Measurements from ENCODE around the gene CDCA7. TPM values are rescaled to one million over a fixed set of nuclear protein-coding genes. Genes with fewer than 3 reads are reported as not detected.

Gene CDCA7
- total RNA-seq, 1 experiment from 2014 or later = 64.9 TPM

GRCh38 chr2:173350383-173350782 is 4.3 kb upstream of the CDCA7 start:
- no peak overlapping the region for H3K4me3 ChIP-seq (ENCODE audit: low read depth, low read length, poor library complexity, severe bottlenecking)
- POLR2A ChIA-PET (ENCODE audit: low non-redundant PET) = no interaction called here
- H3K36me3 ChIP-seq (ENCODE audit: insufficient read depth, low read length, poor library complexity, severe bottlenecking) = no peaks in the 10 kb centered on the region
- intact Hi-C loops (cut with micrococcal nuclease; ENCODE audit: unreplicated experiment) = loop anchor here (10.0 kb wide), 1 partner anchor 326 kb away; no protein-coding TSS in a partner anchor
- H3K4me1 ChIP-seq (ENCODE audit: insufficient read depth, low read length, poor library complexity, severe bottlenecking) = no peaks in the 10 kb centered on the region
- TF ChIP-seq EZH2 (IDR thresholded peaks at IDR 0.05; ENCODE audit: borderline replicate concordance, low read depth, low read length, poor library complexity, severe bottlenecking) = no peak
- no peak for TF ChIP-seq CTCF (conservative IDR thresholded peaks at IDR 0.05; ENCODE audit: low read depth, low read length)
- H3K27ac ChIP-seq (ENCODE audit: low read depth, low read length, poor library complexity, severe bottlenecking) = no peak overlapping the region
- CTCF ChIA-PET = no interaction called here
- no peaks in the 10 kb centered on the region for H3K27me3 ChIP-seq (replicated peaks; ENCODE audit: insufficient read depth, low read depth, low read length, poor library complexity)
- no peak for DNase-seq (ENCODE audit: low spot score)
- no TSS peak for BruUV-seq (replicated peaks)
- H3K9me3 ChIP-seq (ENCODE audit: low read depth, low read length, poor library complexity, severe bottlenecking) = peaks cover 6% of the 10 kb centered on the region

GRCh38 chr2:173351879-173352278 is 2.8 kb upstream of the CDCA7 start:
- no TSS peak for BruUV-seq (replicated peaks)
- Histone ChIP-seq H3K4me1 (ENCODE audit: insufficient read depth, low read length, poor library complexity, severe bottlenecking) (peaks cover 3% of the 10 kb centered on the region), H3K9me3 (ENCODE audit: low read depth, low read length, poor library complexity, severe bottlenecking) (no peaks in the 10 kb centered on the region), H3K36me3 (ENCODE audit: insufficient read depth, low read length, poor library complexity, severe bottlenecking) (no peaks in the 10 kb centered on the region), H3K4me3 (ENCODE audit: low read depth, low read length, poor library complexity, severe bottlenecking) (no peak overlapping the region), H3K27ac (ENCODE audit: low read depth, low read length, poor library complexity, severe bottlenecking) (no peak overlapping the region), H3K27me3 (replicated peaks; ENCODE audit: insufficient read depth, low read depth, low read length, poor library complexity) (no peaks in the 10 kb centered on the region)
- POLR2A ChIA-PET (ENCODE audit: low non-redundant PET) = no interaction called here
- no peak for TF ChIP-seq CTCF (conservative IDR thresholded peaks at IDR 0.05; ENCODE audit: low read depth, low read length)
- no peak for TF ChIP-seq EZH2 (IDR thresholded peaks at IDR 0.05; ENCODE audit: borderline replicate concordance, low read depth, low read length, poor library complexity, severe bottlenecking)
- CTCF ChIA-PET = no interaction called here
- DNase-seq (ENCODE audit: low spot score) = no peak
- intact Hi-C loops (cut with micrococcal nuclease; ENCODE audit: unreplicated experiment) = loop anchor here (10.0 kb wide), 1 partner anchor 327 kb away; no protein-coding TSS in a partner anchor

- H3K4me1 ChIP-seq (ENCODE audit: insufficient read depth, low read length, poor library complexity, severe bottlenecking) = peaks cover 11% of the 10 kb centered on the region
- CTCF ChIA-PET = no interaction called here
- H3K27me3 ChIP-seq (replicated peaks; ENCODE audit: insufficient read depth, low read depth, low read length, poor library complexity) = no peaks in the 10 kb centered on the region
- H3K36me3 ChIP-seq (ENCODE audit: insufficient read depth, low read length, poor library complexity, severe bottlenecking) = peaks cover 3% of the 10 kb centered on the region
- H3K4me3 ChIP-seq (ENCODE audit: low read depth, low read length, poor library complexity, severe bottlenecking) = peak overlapping the region; percentile 98
- H3K27ac ChIP-seq (ENCODE audit: low read depth, low read length, poor library complexity, severe bottlenecking) = peak overlapping the region; percentile 99
- no peak for TF ChIP-seq EZH2 (IDR thresholded peaks at IDR 0.05; ENCODE audit: borderline replicate concordance, low read depth, low read length, poor library complexity, severe bottlenecking)
- TF ChIP-seq CTCF (conservative IDR thresholded peaks at IDR 0.05; ENCODE audit: low read depth, low read length) = no peak
- POLR2A ChIA-PET (ENCODE audit: low non-redundant PET) = no interaction called here
- no peak for DNase-seq (ENCODE audit: low spot score)
- intact Hi-C loops (cut with micrococcal nuclease; ENCODE audit: unreplicated experiment) = loop anchor here (10.0 kb wide), 1 partner anchor 329 kb away; no protein-coding TSS in a partner anchor
- no TSS peak for BruUV-seq (replicated peaks)
- H3K9me3 ChIP-seq (ENCODE audit: low read depth, low read length, poor library complexity, severe bottlenecking) = no peaks in the 10 kb centered on the region
These were observed 1.1 kb upstream of the CDCA7 start for GRCh38 chr2:173353556-173353955.
